ENCODE data around the gene SLBP. TPM values are rescaled to one million over a fixed set of nuclear protein-coding genes. Genes with fewer than 3 reads are reported as not detected.

The SLBP gene
- total RNA-seq, 6 experiments from 2014 or later = 13.1 to 30.8 (median 14.7) TPM

- TF ChIP-seq POLR2A (IDR thresholded peaks at IDR 0.05) (no peak), CTCF (IDR thresholded peaks at IDR 0.05) (peak; percentile 78 to 88 (median 85))
- DNase-seq = peak; percentile 79 to 85 (median 79)
- intact Hi-C loops (cut with DNase I) = loop anchor here in 1 of 2 donors (5.0 to 10.0 kb wide), 2 partner anchors 64 to 156 kb away; no protein-coding TSS in a partner anchor
Measured at GRCh38 chr4:1748465-1748995, 36.4 kb upstream of the SLBP start.

GRCh38 chr4:1747603-1747967 lies 35.5 kb upstream of the SLBP start:
- H3K4me1 ChIP-seq = peaks cover 0 to 17% (median 3%) of the 10 kb centered on the region in 4 donors
- WGBS (ENCODE audit: insufficient coverage, low coverage, low lambda C conversion rate, missing lambda C conversion rate) = 80% methylated on average over 3 of the region's 16 CpGs
- ATAC-seq (no peak), DNase-seq (no peak)
- intact Hi-C loops (cut with DNase I) = loop anchor here in 1 of 2 donors (5.0 to 10.0 kb wide), 2 partner anchors 65 to 157 kb away; no protein-coding TSS in a partner anchor
- H3K9me3 ChIP-seq = no peaks in the 10 kb centered on the region
- H3K4me3 ChIP-seq = no peak overlapping the region
- H3K27me3 ChIP-seq = no peaks in the 10 kb centered on the region
- H3K27ac ChIP-seq = no peak overlapping the region
- no peaks in the 10 kb centered on the region for H3K36me3 ChIP-seq
- TF ChIP-seq CTCF (IDR thresholded peaks at IDR 0.05) = no peak
- no peak for TF ChIP-seq POLR2A (IDR thresholded peaks at IDR 0.05)

More at GRCh38 chr4:1748465-1748995, 36.4 kb upstream of the SLBP start:
- H3K4me3 ChIP-seq = no peak overlapping the region
- H3K27ac ChIP-seq = no peak overlapping the region
- ATAC-seq = peak; percentile 29 to 60 (median 48)
- H3K4me1 ChIP-seq = peaks cover 0 to 17% (median 3%) of the 10 kb centered on the region in 4 donors
- H3K36me3 ChIP-seq = no peaks in the 10 kb centered on the region
- H3K9me3 ChIP-seq = no peaks in the 10 kb centered on the region
- H3K27me3 ChIP-seq = no peaks in the 10 kb centered on the region
- WGBS (ENCODE audit: insufficient coverage, low coverage, low lambda C conversion rate, missing lambda C conversion rate) = no CpG with 5 or more reads among the region's 29 CpGs

- TF ChIP-seq POLR2A (IDR thresholded peaks at IDR 0.05) (no peak), CTCF (IDR thresholded peaks at IDR 0.05) (no peak)
- Histone ChIP-seq H3K27ac (no peak overlapping the region), H3K4me3 (no peak overlapping the region), H3K9me3 (no peaks in the 10 kb centered on the region), H3K36me3 (no peaks in the 10 kb centered on the region), H3K27me3 (no peaks in the 10 kb centered on the region), H3K4me1 (peaks cover 0 to 17% (median 3%) of the 10 kb centered on the region in 4 donors)
- ATAC-seq (peak in 2 of 4 donors; percentile 16 to 32), DNase-seq (no peak)
- WGBS (ENCODE audit: insufficient coverage, low coverage, low lambda C conversion rate, missing lambda C conversion rate) = 40% methylated on average over 3 of the region's 33 CpGs
- intact Hi-C loops (cut with DNase I) = loop anchor here in 1 of 2 donors (5.0 to 10.0 kb wide), 2 partner anchors 65 to 158 kb away; no protein-coding TSS in a partner anchor
Measured at GRCh38 chr4:1746919-1747602, 34.9 kb upstream of the SLBP start.

- WGBS (ENCODE audit: insufficient coverage, low coverage, low lambda C conversion rate, missing lambda C conversion rate) = no CpG with 5 or more reads among the region's 17 CpGs
- intact Hi-C loops (cut with DNase I) = loop anchor here in 1 of 2 donors (5.0 to 10.0 kb wide), 2 partner anchors 66 to 159 kb away; no protein-coding TSS in a partner anchor
- Histone ChIP-seq H3K4me1 (peaks cover 0 to 17% (median 3%) of the 10 kb centered on the region in 4 donors), H3K27ac (no peak overlapping the region), H3K27me3 (no peaks in the 10 kb centered on the region), H3K9me3 (no peaks in the 10 kb centered on the region), H3K36me3 (no peaks in the 10 kb centered on the region), H3K4me3 (no peak overlapping the region)
- TF ChIP-seq CTCF (IDR thresholded peaks at IDR 0.05) (peak; percentile 42 to 57 (median 54)), POLR2A (IDR thresholded peaks at IDR 0.05) (no peak)
- DNase-seq = peak in 2 of 3 donors; percentile 68
- peak; percentile 6 to 16 (median 14) for ATAC-seq
Measured at GRCh38 chr4:1746265-1746691, 34.2 kb upstream of the SLBP start.
